ENCODE measurements around the gene ABHD6. TPM values are rescaled to one million over a fixed set of nuclear protein-coding genes. Genes with fewer than 3 reads are reported as not detected.

The ABHD6 gene
- total and polyA plus RNA-seq, 9 of the 15 experiments (the other 6 are each of a cell fraction or from before 2014, with no cell fraction given) = 0.53 to 3.6 (median 2.5) TPM

DNA sequence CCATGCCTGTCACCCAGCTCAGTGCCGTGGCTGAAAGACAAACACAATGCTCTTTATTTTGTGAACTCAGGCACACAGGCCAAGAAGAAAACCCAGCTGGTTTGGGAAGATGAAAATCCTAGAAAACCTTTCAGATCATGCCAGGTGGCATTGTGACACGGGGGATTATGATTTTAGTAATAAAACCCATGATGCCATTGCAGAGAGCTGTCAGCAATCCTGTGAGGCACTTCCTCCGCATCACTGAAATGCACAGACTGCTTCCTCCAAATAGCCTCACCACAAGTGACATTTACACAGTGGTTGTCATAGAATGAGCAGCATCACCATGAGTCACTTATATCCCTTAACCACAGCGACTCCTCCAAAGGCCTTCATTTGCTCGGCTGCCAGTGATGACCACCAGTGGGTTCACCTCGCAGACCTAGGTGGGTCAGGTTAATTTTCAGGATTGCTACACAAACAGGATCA, 22.7 kb downstream of the ABHD6 start:
- H3K36me3 ChIP-seq (ENCODE audit: control insufficient read depth, insufficient read depth, low read length) = no peaks in the 10 kb centered on the region
- H4K20me1 ChIP-seq (replicated peaks; ENCODE audit: control insufficient read depth, insufficient read depth, low read length) = no peaks in the 10 kb centered on the region
- H3K4me1 ChIP-seq (replicated peaks in 1 of 2; ENCODE audit: control insufficient read depth in 2 of 2, insufficient read depth in 2 of 2, low read length in 2 of 2) = no peaks in the 10 kb centered on the region
- no peak overlapping the region for H3K4me3 ChIP-seq
- H3K9ac ChIP-seq (ENCODE audit: insufficient read depth in 1 of 2, low read depth in 2 of 2, low read length in 2 of 2) = no peak overlapping the region
- BruUV-seq (replicated peaks) = no TSS peak
- H3K9me3 ChIP-seq (replicated peaks; ENCODE audit: control insufficient read depth, insufficient read depth, low read depth, low read length) = no peaks in the 10 kb centered on the region
- FAIRE-seq (no peak), ATAC-seq (no peak), DNase-seq (ENCODE audit: extremely low read depth in 1 of 4, low spot score in 3 of 4) (no peak)
- ChIA-PET POLR2A (no interaction called here), CTCF (ENCODE audit: low intra/inter-chr PET ratio) (interaction anchor here (0.6 kb wide), 1 partner anchor 376 kb away, joined by 3 read pairs; no protein-coding TSS in a partner anchor)
- no peaks in the 10 kb centered on the region for H3K27me3 ChIP-seq (ENCODE audit: control insufficient read depth in 2 of 2, insufficient read depth in 2 of 2, low read length in 2 of 2)
- WGBS (ENCODE audit: insufficient coverage, low coverage, missing lambda C conversion rate) = 26% methylated on average over 6 of the region's 6 CpGs
- H3K79me2 ChIP-seq (ENCODE audit: control insufficient read depth, insufficient read depth, low read length) = no peaks in the 10 kb centered on the region
- H3K4me2 ChIP-seq (ENCODE audit: insufficient read depth, low read length) = no peak overlapping the region
- H2AFZ ChIP-seq (ENCODE audit: low read depth, low read length) = no peak overlapping the region
- in situ Hi-C loops (cut with MboI) = no loop called here
- H3K27ac ChIP-seq (ENCODE audit: extremely low read depth, low read depth, low read length) = no peak overlapping the region
- intact Hi-C loops (cut with micrococcal nuclease) = no loop called here
- H3K9me1 ChIP-seq (ENCODE audit: control insufficient read depth, insufficient read depth, low read length) = no peaks in the 10 kb centered on the region
- TF ChIP-seq KDM1A (IDR thresholded peaks at IDR 0.05) (peak; percentile 9 to 26; a peak in 2 of 4 replicates), SMAD1 (IDR thresholded peaks at IDR 0.05; ENCODE audit: low read depth, low read length, partially characterized antibody) (no peak), CHD2 (IDR thresholded peaks at IDR 0.05; ENCODE audit: low read depth, low read length) (no peak), RB1 (IDR thresholded peaks at IDR 0.05; ENCODE audit: low read depth) (no peak), ZNF717 (CRISPR knock-in tag; IDR thresholded peaks at IDR 0.05) (no peak), JUND (IDR thresholded peaks at IDR 0.05; ENCODE audit: borderline replicate concordance, low read depth, low read length) (peak; percentile 22; the same call in 1 of the 2 replicates), JUND (tag; IDR thresholded peaks at IDR 0.05; ENCODE audit: borderline replicate concordance, low read depth, low read length) (no peak), BCOR (IDR thresholded peaks at IDR 0.05) (no peak), CREB1 (IDR thresholded peaks at IDR 0.05) (no peak), CREB1 (CRISPR knock-in tag; IDR thresholded peaks at IDR 0.05) (peak; percentile 44; the same call in 1 of the 2 replicates), SMARCB1 (IDR thresholded peaks at IDR 0.05; ENCODE audit: insufficient read length, low read depth) (no peak), GTF2F1 (IDR thresholded peaks at IDR 0.05; ENCODE audit: low read depth, low read length) (no peak), ZNF780A (CRISPR knock-in tag; IDR thresholded peaks at IDR 0.05) (no peak), ZNF263 (CRISPR knock-in tag; IDR thresholded peaks at IDR 0.05; ENCODE audit: borderline replicate concordance) (no peak), GABPB1 (CRISPR knock-in tag; IDR thresholded peaks at IDR 0.05) (0 out of 2 replicates have a peak, but pooled peaks have one; percentile 39), FOSL1 (tag; conservative IDR thresholded peaks at IDR 0.05) (peak; percentile 74), CHD1 (IDR thresholded peaks at IDR 0.05; ENCODE audit: low read length) (no peak), C11orf30 (IDR thresholded peaks at IDR 0.05; ENCODE audit: low read depth) (no peak)
- TF ChIP-seq, protein P1, sequence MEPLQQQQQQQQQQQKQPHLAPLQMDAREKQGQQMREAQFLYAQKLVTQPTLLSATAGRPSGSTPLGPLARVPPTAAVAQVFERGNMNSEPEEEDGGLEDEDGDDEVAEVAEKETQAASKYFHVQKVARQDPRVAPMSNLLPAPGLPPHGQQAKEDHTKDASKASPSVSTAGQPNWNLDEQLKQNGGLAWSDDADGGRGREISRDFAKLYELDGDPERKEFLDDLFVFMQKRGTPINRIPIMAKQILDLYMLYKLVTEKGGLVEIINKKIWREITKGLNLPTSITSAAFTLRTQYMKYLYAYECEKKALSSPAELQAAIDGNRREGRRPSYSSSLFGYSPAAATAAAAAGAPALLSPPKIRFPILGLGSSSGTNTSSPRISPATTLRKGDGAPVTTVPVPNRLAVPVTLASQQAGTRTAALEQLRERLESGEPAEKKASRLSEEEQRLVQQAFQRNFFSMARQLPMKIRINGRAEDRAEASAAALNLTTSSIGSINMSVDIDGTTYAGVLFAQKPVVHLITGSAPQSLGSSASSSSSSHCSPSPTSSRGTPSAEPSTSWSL (CRISPR knock-in tag; IDR thresholded peaks at IDR 0.05; ENCODE audit: borderline replicate concordance) = no peak
- TF ChIP-seq, protein P2, sequence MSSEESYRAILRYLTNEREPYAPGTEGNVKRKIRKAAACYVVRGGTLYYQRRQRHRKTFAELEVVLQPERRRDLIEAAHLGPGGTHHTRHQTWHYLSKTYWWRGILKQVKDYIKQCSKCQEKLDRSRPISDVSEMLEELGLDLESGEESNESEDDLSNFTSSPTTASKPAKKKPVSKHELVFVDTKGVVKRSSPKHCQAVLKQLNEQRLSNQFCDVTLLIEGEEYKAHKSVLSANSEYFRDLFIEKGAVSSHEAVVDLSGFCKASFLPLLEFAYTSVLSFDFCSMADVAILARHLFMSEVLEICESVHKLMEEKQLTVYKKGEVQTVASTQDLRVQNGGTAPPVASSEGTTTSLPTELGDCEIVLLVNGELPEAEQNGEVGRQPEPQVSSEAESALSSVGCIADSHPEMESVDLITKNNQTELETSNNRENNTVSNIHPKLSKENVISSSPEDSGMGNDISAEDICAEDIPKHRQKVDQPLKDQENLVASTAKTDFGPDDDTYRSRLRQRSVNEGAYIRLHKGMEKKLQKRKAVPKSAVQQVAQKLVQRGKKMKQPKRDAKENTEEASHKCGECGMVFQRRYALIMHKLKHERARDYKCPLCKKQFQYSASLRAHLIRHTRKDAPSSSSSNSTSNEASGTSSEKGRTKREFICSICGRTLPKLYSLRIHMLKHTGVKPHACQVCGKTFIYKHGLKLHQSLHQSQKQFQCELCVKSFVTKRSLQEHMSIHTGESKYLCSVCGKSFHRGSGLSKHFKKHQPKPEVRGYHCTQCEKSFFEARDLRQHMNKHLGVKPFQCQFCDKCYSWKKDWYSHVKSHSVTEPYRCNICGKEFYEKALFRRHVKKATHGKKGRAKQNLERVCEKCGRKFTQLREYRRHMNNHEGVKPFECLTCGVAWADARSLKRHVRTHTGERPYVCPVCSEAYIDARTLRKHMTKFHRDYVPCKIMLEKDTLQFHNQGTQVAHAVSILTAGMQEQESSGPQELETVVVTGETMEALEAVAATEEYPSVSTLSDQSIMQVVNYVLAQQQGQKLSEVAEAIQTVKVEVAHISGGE (CRISPR knock-in tag; IDR thresholded peaks at IDR 0.05) = no peak
- TF ChIP-seq, protein P3, sequence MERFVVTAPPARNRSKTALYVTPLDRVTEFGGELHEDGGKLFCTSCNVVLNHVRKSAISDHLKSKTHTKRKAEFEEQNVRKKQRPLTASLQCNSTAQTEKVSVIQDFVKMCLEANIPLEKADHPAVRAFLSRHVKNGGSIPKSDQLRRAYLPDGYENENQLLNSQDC (CRISPR knock-in tag; IDR thresholded peaks at IDR 0.05) = no peak

Data from K562 (cell line).